Endothelial cell of umbilical vein (primary cell): ENCODE measurements around the gene CTXND1. TPM values are rescaled to one million over a fixed set of nuclear protein-coding genes. Genes with fewer than 3 reads are reported as not detected.

ENCODE experiments used
- BruUV-seq: library from RNA; stranded (reverse); fragments of 400-500 nt; replicated peaks from 2 replicates; lab custom pipeline; 2021; lab: Mats Ljungman, UMichigan
- CTCF ChIA-PET: fragments of 300-600, 350-600 bp; sonication (Branson Sonifier 250); formaldehyde crosslinking; loops from one replicate; lab custom pipeline; 2021; ENCODE audit warnings: antibody characterized with exemption, inconsistent platforms; lab: Charles Lee
- POLR2A ChIA-PET: fragments of 300-600, 350-600 bp; sonication (Branson Sonifier 250); formaldehyde crosslinking; loops from one replicate; lab custom pipeline; 2021; ENCODE audit warnings: antibody characterized with exemption, inconsistent platforms; lab: Charles Lee
- DNase-seq: peaks from one replicate; pipeline ENCODE4 v3.0.0-alpha.2; 2011; ENCODE audit warnings: low read depth, low spot score
- FAIRE-seq: peaks from 2 replicates; lab custom pipeline; 2011; peaks lifted over from hg19 to GRCh38; lab: Jason Lieb, UNC
- H2AFZ ChIP-seq: 2 replicates; pipeline ENCODE4 v1.6.0; 2012; ENCODE audit warnings: low read depth, low read length, control low read depth, inconsistent platforms
- H3K27ac ChIP-seq: 2 replicates; pipeline ENCODE4 v1.5.1; 2011; ENCODE audit warnings: low read depth, mild to moderate bottlenecking, control low read depth, low read length, moderate library complexity; ENCODE audit not compliant: insufficient read depth
- H3K27me3 ChIP-seq, 2 experiments: 2 replicates each; pipeline versions ENCODE4 v1.6.0 to v1.6.1; 2011; ENCODE audit warnings: low read length in 2 of 2, mixed read lengths in 1 of 2; ENCODE audit not compliant: control insufficient read depth in 2 of 2, insufficient read depth in 2 of 2
- H3K36me3 ChIP-seq, 2 experiments: 2 replicates in 1 of 2; 3 replicates in 1 of 2; pipeline ENCODE4 v1.5.1; 2011; ENCODE audit warnings: low read length in 2 of 2, mild to moderate bottlenecking in 1 of 2, moderate library complexity in 1 of 2; ENCODE audit not compliant: control insufficient read depth in 2 of 2, insufficient read depth in 2 of 2; ENCODE audit errors: extremely low read depth in 1 of 2
- H3K4me1 ChIP-seq: 3 replicates; pipeline ENCODE4 v1.5.1; 2011; ENCODE audit warnings: mild to moderate bottlenecking, low read length; ENCODE audit not compliant: control insufficient read depth, insufficient read depth; ENCODE audit errors: extremely low read depth
- H3K4me2 ChIP-seq: 2 replicates; pipeline ENCODE4 v1.6.1; 2011; ENCODE audit warnings: low read length, control low read depth, mixed read lengths; ENCODE audit not compliant: insufficient read depth
- H3K4me3 ChIP-seq, 3 experiments: fragments of 200-600 bp in 1 of 3; sonication (generic), shearing (Covaris generic) in 1 of 3; replicated peaks in 1 of 3; 2 replicates each; pipeline ENCODE4 v1.5.1; 2011 to 2016; ENCODE audit warnings: control low read depth in 3 of 3, low read length in 3 of 3, mild to moderate bottlenecking in 2 of 3, inconsistent platforms in 1 of 3, low read depth in 1 of 3, moderate library complexity in 1 of 3; ENCODE audit not compliant: insufficient read depth in 1 of 3
- H3K79me2 ChIP-seq: 2 replicates; pipeline ENCODE4 v1.6.0; 2012; ENCODE audit warnings: low read length, inconsistent platforms; ENCODE audit not compliant: control insufficient read depth, insufficient read depth
- H3K9ac ChIP-seq: replicated peaks from 2 replicates; pipeline ENCODE3; 2011; ENCODE audit warnings: low read length, control low read depth; ENCODE audit not compliant: insufficient read depth; ENCODE audit errors: extremely low read depth
- H3K9me1 ChIP-seq: replicated peaks from 3 replicates; pipeline ENCODE4 v1.6.0; 2011; ENCODE audit warnings: mild to moderate bottlenecking, low read length; ENCODE audit not compliant: control insufficient read depth, insufficient read depth; ENCODE audit errors: extremely low read depth
- H3K9me3 ChIP-seq: replicated peaks from 2 replicates; pipeline ENCODE4 v1.5.1; 2012; ENCODE audit warnings: low read length, inconsistent platforms; ENCODE audit not compliant: control insufficient read depth, insufficient read depth
- H4K20me1 ChIP-seq: replicated peaks from 2 replicates; pipeline ENCODE3; 2011; ENCODE audit warnings: mild to moderate bottlenecking, low read length; ENCODE audit not compliant: control insufficient read depth, insufficient read depth; ENCODE audit errors: extremely low read depth
- CTCF ChIP-seq, 2 donors: IDR thresholded peaks; 1 replicate in 1 of 2; 2 replicates in 1 of 2; pipeline ENCODE4 v1.5.1; 2011; ENCODE audit warnings: low read length in 2 of 2, mild to moderate bottlenecking in 2 of 2, moderate library complexity in 2 of 2, control low read depth in 1 of 2, inconsistent platforms in 1 of 2, low read depth in 1 of 2; ENCODE audit not compliant: insufficient read depth in 1 of 2; ENCODE audit errors: extremely low read depth in 1 of 2
- EZH2 ChIP-seq: IDR thresholded peaks from 2 replicates; pipeline ENCODE4 v1.6.1; 2012; ENCODE audit warnings: borderline replicate concordance, low read depth, mild to moderate bottlenecking, moderate library complexity, low read length, inconsistent platforms; ENCODE audit not compliant: severe bottlenecking
- FOS ChIP-seq: IDR thresholded peaks from 2 replicates; pipeline ENCODE4 v1.6.1; 2011; ENCODE audit warnings: mild to moderate bottlenecking, low read length, moderate library complexity, borderline replicate concordance; ENCODE audit not compliant: insufficient read depth
- GATA2 ChIP-seq: IDR thresholded peaks from 2 replicates; pipeline ENCODE4 v1.7.0; 2011; ENCODE audit warnings: low read depth, mild to moderate bottlenecking, moderate library complexity, mixed read lengths, low read length; ENCODE audit not compliant: insufficient read length, insufficient read depth
- JUN ChIP-seq: IDR thresholded peaks from 2 replicates; pipeline ENCODE4 v1.6.1; 2011; ENCODE audit warnings: borderline replicate concordance, low read depth; ENCODE audit not compliant: insufficient read length, insufficient read depth
- MAX ChIP-seq: IDR thresholded peaks from 2 replicates; pipeline ENCODE4 v1.6.1; 2011; ENCODE audit not compliant: insufficient read depth, insufficient read length
- MYC ChIP-seq: IDR thresholded peaks from one replicate; pipeline ENCODE4 v1.6.1; 2011; ENCODE audit warnings: mild to moderate bottlenecking, low read depth, low read length
- POLR2A ChIP-seq: IDR thresholded peaks from 2 replicates; pipeline ENCODE4 v1.6.1; 2012; ENCODE audit warnings: low read depth, mild to moderate bottlenecking, control low read depth, low read length
- POLR2AphosphoS5 ChIP-seq: IDR thresholded peaks from 2 replicates; pipeline ENCODE4 v1.6.1; 2012; ENCODE audit warnings: low read depth, mild to moderate bottlenecking, control low read depth, low read length, moderate library complexity; ENCODE audit not compliant: insufficient read depth
- dilution Hi-C: fragments of 300-500 bp; cut with MboI; formaldehyde crosslinking; loops from one replicate; pipeline ENCODE4 v1.15.0; 2019; ENCODE audit warnings: low sequenced_read_pairs; ENCODE audit not compliant: extremely low pct_ligation_motif_present
- intact Hi-C: fragments of 100-400 bp; cut with micrococcal nuclease; formaldehyde crosslinking; loops from one replicate; pipeline ENCODE4 v1.10.0; 2022
- polyA plus RNA-seq, 4 experiments: library from polyadenylated mRNA; depleted of rRNA in 3 of 4; stranded (reverse) in 3 of 4; unstranded in 1 of 4; fragments of >200 nt; gene quantifications; 2 replicates each; pipeline versions ENCODE4 v1.2.1 to v1.2.3, GENCODE V29; 2011 to 2012; ENCODE audit warnings: missing spikeins in 1 of 4
- total RNA-seq: library from RNA; stranded (reverse); gene quantifications from 2 replicates; pipeline ENCODE4 v1.2.3, GENCODE V29; 2021

The CTXND1 gene
- total and polyA plus RNA-seq, 2 donors (not counting 3 experiments of a cell fraction or from before 2014, with no cell fraction given), result not detected

GRCh38 chr15:80167936-80168335 lies 84.1 kb downstream of the CTXND1 start:
- H3K4me3 ChIP-seq, result no peak overlapping the region
- H3K36me3 ChIP-seq, result no peaks in the 10 kb centered on the region
- H3K4me2 ChIP-seq, result no peak overlapping the region
- no peak overlapping the region for H3K9ac ChIP-seq
- H4K20me1 ChIP-seq, result no peaks in the 10 kb centered on the region
- H3K9me1 ChIP-seq, result no peaks in the 10 kb centered on the region
- no peak for TF ChIP-seq POLR2AphosphoS5
- TF ChIP-seq POLR2A, result no peak
- no peak for TF ChIP-seq CTCF (IDR thresholded peaks at IDR 0.05; ENCODE audit: extremely low read depth in 1 of 2, insufficient read depth in 1 of 2, low read depth in 1 of 2, low read length in 2 of 2)
- TF ChIP-seq MYC, result no peak
- TF ChIP-seq JUN, result no peak
- no peak for TF ChIP-seq FOS
- TF ChIP-seq GATA2, result no peak
- TF ChIP-seq EZH2, result no peak
- no peak for TF ChIP-seq MAX
- H3K27ac ChIP-seq, result no peak overlapping the region
- no peak overlapping the region for H2AFZ ChIP-seq
- no TSS peak for BruUV-seq
- no peak for FAIRE-seq
- H3K4me1 ChIP-seq, result no peaks in the 10 kb centered on the region
- no peaks in the 10 kb centered on the region for H3K9me3 ChIP-seq
- CTCF ChIA-PET, result no interaction called here
- H3K27me3 ChIP-seq, result no peaks in the 10 kb centered on the region
- POLR2A ChIA-PET, result interaction anchor here (0.7 kb wide), 1 partner anchor 8 kb away, joined by 5 read pairs; no protein-coding TSS in a partner anchor
- DNase-seq, result no peak
- intact Hi-C loops, result no loop called here
- no peaks in the 10 kb centered on the region for H3K79me2 ChIP-seq
- dilution Hi-C loops, result no loop called here
